GM21825 (cell line): ENCODE measurements around the gene ASMT.
"Not testable (repeated sequence)": the region's sequence is repeated elsewhere in the genome, so short reads cannot be mapped to it uniquely, and the experiment has no call there.

Experiments used
- ATAC-seq: cut with Tn5 transposase; IDR thresholded peaks from one replicate; pipeline ENCODE4 v1.9.1; 2021; ENCODE audit warnings: mild to moderate bottlenecking, moderate library complexity; ENCODE audit not compliant: unreplicated experiment

The ASMT gene

GRCh38 chrX:1646009-1646408 lies 31.1 kb downstream of the ASMT start:
- ATAC-seq, result no peak

GRCh38 chrX:1649621-1650020 lies 34.8 kb downstream of the ASMT start:
- ATAC-seq, result no peak

GRCh38 chrX:1652011-1652811 lies 37.4 kb downstream of the ASMT start:
- not testable (repeated sequence) for ATAC-seq

- no peak for ATAC-seq
Measured at GRCh38 chrX:1656379-1656778, 41.5 kb downstream of the ASMT start.

- ATAC-seq, result peak; percentile 52
Measured at GRCh38 chrX:1657367-1658070, 42.7 kb downstream of the ASMT start.

GRCh38 chrX:1658071-1658491 lies 43.2 kb downstream of the ASMT start:
- ATAC-seq, result no peak

- ATAC-seq, result no peak
Measured at GRCh38 chrX:1659664-1660461, 45.0 kb downstream of the ASMT start.

- ATAC-seq, result peak; percentile 87
Measured at GRCh38 chrX:1661048-1661921, 46.4 kb downstream of the ASMT start.

- ATAC-seq, result no peak
Measured at GRCh38 chrX:1661922-1662221, 47.0 kb downstream of the ASMT start.

- no peak for ATAC-seq
Measured at GRCh38 chrX:1667566-1667965, 52.7 kb downstream of the ASMT start.

- no peak for ATAC-seq
Measured at GRCh38 chrX:1673337-1673736, 58.5 kb downstream of the ASMT start.

- ATAC-seq, result no peak
Measured at GRCh38 chrX:1676866-1677265, 62.0 kb downstream of the ASMT start.

- ATAC-seq, result no peak
Measured at GRCh38 chrX:1679238-1679637, 64.4 kb downstream of the ASMT start.

- ATAC-seq, result no peak
Measured at GRCh38 chrX:1681439-1681838, 66.6 kb downstream of the ASMT start.

GRCh38 chrX:1681856-1682255 lies 67.0 kb downstream of the ASMT start:
- not testable (repeated sequence) for ATAC-seq

GRCh38 chrX:1682501-1682900 lies 67.6 kb downstream of the ASMT start:
- ATAC-seq, result not testable (repeated sequence)

GRCh38 chrX:1684883-1685282 lies 70.0 kb downstream of the ASMT start:
- ATAC-seq, result not testable (repeated sequence)

- not testable (repeated sequence) for ATAC-seq
Measured at GRCh38 chrX:1685444-1685880, 70.6 kb downstream of the ASMT start.

GRCh38 chrX:1686642-1687041 lies 71.8 kb downstream of the ASMT start:
- no peak for ATAC-seq
